Head of caudate nucleus (tissue), 42 donors: ENCODE measurements around the gene CAMK1D.
"Not testable (repeated sequence)": the region's sequence is repeated elsewhere in the genome, so short reads cannot be mapped to it uniquely, and the experiment has no call there.

Experiments used
- DNase-seq, 42 donors: peaks; one replicate each; pipeline versions ENCODE4 v3.0.0 to v3.0.0-alpha.2; 2020 to 2021; ENCODE audit warnings: mixed read lengths in 7 of 42
- intact Hi-C: fragments of 100-400 bp; cut with DNase I; formaldehyde crosslinking; loops from one replicate; pipeline ENCODE4 v1.15.0; 2022

CAMK1D gene

DNA sequence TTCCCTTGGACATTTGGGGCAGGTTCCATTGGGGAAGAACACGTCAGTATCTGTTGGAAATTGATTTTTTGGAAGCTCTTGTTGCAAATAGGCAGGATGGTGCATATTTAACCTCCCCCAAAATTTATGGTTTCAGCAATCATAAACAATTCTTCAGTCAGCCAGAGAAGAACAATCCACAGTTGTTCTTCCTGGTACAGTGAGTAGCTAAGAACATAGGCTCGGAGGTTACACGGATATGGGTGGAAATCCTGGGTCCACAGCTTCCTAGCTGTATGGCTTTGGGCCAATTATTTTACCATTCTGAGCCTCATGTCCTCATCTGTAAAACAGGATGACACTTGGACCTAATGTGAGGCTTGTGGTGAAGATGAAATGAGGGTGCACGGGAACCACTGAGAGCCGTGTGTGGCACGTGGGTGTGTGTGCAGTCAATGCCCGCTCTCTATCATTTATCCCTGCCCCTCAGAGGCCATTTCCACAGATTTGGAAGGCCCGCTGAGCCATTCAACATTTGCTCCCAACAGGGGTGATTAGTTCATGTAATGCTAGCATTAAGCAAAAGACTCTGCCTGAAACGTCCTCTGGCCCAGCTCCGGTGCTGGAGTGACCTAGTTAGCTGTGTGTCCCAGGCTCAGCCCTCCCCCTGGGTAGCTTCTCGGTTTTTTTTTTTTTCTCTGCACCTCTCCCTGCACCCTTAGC, 9.7 kb downstream of the CAMK1D start:
- intact Hi-C loops, result no loop called here
- peak in 3 of 42 donors; percentile 13 to 27 (median 24) for DNase-seq

DNA sequence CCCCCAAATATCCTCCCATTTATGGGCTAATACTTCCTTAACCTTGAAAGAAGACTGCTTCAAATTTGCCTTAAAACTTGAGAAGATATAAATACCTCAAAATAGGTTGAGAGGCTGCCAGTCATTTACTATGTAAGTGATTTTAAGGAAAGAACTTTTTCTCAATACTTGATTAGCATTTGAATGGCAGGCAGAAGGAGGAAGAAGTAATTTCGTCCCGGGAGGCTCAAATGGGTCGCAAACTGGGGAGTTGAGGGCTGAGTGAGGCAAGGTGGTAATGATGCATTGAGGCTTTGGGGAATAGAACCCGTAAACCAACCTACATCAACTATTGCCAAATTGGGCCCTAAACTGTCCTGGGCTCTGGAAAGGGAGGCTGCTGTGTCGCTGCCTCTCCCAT, 11.1 kb downstream of the CAMK1D start:
- DNase-seq, result peak in 2 of 42 donors; percentile 16 to 19
- intact Hi-C loops, result no loop called here

DNA sequence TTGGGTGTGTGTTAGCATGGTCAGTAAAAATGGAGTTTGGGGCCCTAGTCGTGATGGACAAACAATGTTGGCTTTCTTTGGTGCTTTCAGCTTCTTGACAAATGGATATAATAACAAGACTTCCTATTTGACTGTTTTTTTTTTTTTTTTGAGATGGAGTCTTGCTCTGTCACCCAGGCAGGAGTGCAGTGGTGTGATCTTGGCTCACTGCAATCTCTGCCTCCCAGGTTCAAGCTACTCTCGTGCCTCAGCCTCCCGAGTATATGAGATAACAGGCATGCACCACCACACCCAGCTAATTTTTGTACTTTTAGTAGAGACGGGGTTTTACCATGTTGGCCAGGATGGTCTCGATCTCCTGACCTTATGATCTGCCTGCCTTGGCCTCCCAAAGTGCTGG, 11.8 kb downstream of the CAMK1D start:
- DNase-seq, intact Hi-C loops: not testable (repeated sequence)

DNA sequence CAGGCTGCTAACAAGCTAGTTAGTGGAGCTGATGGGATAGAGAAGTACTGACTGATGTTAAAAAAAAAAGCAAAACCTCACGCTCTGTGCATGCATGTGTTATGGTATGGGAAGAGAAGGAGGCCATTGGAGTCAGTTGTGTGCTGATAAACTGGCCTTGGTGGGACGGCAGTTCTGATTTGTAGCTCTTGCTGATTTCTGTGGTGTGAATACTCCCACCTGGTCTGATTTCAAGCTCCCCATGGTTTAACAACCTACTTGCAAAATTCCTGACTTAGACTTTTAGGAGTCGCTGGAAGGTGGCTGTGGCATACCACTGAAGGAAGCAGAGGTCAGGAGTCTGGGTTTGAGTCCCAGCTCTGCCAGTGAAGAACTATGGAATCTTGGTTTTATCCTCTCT, 15.2 kb downstream of the CAMK1D start:
- intact Hi-C loops, result no loop called here
- no peak for DNase-seq

DNA sequence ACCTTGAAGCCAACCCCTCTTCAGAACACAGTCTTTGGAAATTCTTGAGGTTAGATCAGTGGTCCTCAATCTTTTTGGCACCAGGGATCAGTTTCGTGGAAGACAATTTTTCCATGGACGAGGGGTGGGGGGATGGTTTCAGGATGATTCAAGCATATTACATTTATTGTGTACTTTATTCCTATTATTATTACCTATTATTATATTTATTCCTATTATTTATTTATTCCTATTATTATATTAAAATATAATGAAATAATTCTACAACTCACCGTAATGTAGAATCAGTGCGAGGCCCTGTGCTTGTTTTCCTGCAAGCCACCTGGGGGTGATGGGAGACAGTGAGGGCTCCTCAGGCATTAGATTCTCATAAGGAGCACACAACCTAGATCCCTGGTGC, 17.9 kb downstream of the CAMK1D start:
- intact Hi-C loops, result no loop called here
- DNase-seq, result peak in 1 of 42 donors; percentile 1

DNA sequence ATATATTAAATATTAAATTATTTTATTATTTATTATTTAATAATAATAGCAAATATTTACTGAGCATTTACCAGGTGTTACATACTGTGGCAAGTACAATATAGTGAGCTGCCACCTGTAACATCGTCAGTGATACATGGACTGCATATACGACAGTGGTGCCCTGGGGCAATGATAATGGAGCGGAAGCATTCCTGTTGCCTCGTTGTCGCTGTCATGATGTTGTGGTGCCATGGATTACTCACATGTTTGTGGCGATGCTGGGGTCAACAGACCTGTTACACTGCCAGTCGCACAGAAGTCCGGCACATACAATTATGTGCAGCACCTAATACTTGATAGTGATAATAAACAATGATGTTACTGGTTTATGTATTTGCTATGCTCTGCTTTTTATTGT, 20.6 kb downstream of the CAMK1D start:
- DNase-seq, result no peak
- intact Hi-C loops, result no loop called here

DNA sequence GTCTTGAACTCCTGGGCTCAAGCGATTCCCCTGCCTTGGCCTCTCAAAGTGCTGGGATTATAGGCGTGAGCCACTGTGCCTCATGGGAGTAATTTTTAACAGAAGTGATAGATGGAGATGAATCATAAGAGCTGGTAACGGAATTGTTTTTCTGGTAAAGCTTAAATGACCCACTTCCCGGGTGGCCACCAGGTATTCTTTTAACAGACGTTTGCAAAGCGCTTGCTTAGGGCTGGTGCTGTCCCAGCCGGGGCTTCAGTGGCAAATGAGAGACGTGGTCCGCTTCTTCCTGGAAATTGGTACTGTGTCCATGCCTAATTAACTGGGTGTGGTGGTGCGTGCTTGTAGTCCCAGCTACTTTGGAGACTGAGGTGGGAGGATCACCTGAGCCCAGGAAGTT, 23.5 kb downstream of the CAMK1D start:
- DNase-seq, result peak in 3 of 42 donors; percentile 1 to 10 (median 3)
- intact Hi-C loops, result no loop called here

DNA sequence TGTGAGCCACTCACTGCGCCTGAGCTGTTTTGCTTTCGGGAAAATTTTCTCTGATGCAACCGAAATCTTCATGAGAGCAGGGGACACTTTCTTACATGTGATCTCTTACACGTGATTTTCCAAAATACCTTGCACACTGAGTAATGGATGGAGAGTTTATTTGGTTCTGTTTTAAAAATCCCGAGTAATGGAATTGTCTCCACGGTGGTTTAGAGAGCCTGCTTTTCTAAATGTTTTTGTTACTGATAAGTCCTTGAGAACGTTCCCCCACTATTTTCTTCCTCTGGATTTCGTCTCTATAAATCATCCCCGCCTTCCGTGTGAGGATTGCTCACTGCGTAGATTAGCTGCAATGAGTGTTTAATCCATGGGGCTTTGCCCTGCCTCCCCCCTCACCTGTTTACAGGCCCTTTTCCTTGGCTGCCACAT, 25.7 kb downstream of the CAMK1D start:
- intact Hi-C loops, result no loop called here

DNA sequence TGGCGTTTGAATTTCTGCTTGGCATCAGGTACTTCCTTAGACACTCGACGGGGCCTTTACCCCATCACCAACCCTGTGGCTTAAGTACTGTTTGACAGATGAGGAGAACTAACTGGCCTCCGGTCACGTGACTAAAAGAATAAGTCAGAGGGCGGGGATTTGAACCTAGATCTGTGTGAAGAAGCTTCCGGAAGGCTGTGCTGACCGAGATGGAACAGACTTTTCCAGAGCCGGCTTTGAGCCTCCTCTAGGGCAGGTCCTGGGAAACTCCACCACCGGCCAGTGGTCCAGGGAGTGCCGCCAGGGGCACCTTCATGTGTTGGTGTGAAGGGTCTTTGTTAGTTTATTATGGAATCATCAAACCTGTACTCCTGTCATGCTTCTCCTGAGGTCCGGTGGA, 26.9 kb downstream of the CAMK1D start:
- intact Hi-C loops, result no loop called here
- peak in 1 of 42 donors; percentile 35 for DNase-seq

More for the DNA sequence above, 25.7 kb downstream of the CAMK1D start:
- DNase-seq, result peak in 1 of 42 donors; percentile 15

DNA sequence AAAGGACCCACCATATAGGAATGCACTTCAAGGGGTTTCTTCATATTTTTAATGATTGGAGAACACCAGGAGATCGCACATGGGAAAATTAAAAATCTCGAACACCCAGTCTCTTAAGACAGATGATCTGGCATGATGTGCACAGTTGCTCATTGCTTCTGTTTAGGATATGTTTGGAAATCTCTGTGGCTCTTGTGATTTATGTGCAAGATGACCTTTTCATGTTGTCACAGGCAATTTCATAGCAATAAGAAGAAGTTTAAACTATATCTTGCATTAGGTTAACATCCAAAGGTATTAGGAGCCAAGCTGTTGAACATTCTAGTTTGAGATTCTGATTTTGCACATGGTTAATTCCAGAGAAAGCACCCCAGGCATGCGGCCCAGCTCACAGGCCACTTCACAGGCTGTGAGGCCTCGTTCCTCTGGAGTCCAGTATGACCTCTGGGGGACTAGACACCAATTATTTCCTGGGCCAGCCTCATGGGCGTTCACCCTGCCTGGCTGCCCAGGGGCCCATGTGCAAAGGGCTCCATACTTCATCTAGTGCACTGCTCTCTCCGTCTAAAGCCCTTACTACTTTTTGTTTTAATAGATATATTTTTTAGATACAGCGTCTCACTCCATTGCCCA, 28.4 kb downstream of the CAMK1D start:
- peak in 7 of 42 donors; percentile 20 to 58 (median 29) for DNase-seq
- intact Hi-C loops, result no loop called here

DNA sequence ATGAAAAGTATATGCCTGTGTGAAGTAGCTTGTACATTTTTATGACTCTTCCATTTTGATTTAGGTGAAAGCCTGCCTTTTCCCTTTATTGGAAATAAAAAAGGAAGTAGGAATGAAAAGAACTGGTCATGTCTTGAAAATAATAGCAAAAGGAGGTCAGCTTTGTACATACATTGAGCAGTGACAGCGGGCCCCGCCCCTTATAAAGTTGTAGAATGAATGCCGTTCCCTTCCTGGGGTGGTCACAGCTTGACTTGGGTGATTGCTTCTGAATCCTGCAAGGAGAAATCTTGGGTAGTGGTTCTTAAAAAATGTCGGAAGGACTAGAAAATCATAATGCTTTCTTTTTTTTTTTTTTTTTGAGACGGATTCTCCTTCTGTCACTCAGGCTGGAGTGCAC, 31.7 kb downstream of the CAMK1D start:
- no peak for DNase-seq
- intact Hi-C loops, result no loop called here

DNA sequence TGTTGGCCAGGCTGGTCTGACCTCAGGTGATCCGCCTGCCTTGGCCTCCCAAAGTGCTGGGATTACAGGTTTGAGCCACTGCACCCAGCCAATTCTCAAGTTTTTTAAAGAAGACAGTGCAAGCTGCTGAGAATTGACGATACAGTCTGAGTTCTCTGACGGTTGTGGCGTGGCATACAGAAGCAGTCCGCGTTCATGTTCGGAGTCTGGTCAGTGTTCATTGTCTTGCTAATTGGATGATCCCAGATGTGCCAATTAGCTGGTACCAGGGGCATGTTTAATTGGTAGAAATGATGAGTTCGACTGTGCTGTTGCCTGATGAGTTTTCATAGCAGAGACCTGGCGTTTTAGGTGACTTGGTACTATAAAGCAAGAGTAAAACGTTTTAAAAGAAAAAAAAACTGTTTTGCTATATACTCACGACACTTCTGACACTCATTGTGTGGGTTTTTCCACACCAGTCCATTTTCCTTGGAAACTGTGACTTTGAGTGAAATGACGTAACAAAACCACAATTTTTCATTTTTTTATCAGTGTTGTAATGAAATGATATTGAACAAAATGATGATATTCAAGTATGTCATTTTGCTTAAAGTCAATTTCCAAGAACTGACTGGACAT, 32.3 kb downstream of the CAMK1D start:
- peak in 1 of 42 donors; percentile 12 for DNase-seq

DNA sequence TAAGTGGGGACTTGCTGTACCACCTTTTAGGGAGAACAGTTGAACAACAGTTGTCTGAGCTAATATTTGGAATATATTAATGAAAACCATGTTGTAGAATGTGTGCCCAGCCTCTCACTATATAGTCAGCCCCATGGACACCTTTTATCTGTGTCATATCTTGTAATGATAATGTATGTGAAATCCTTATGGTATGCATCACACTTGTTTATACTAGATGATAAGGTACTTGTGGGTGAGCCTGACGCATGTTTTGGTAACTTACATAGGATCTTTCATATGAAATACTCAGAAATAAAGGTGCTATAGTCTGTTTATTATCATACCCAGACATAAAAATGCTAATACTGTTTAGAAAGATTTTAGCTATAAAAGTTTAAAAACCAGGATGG, 32.8 kb downstream of the CAMK1D start:
- no peak for DNase-seq
- intact Hi-C loops, result no loop called here

More for the DNA sequence above, 32.3 kb downstream of the CAMK1D start:
- intact Hi-C loops, result no loop called here

DNA sequence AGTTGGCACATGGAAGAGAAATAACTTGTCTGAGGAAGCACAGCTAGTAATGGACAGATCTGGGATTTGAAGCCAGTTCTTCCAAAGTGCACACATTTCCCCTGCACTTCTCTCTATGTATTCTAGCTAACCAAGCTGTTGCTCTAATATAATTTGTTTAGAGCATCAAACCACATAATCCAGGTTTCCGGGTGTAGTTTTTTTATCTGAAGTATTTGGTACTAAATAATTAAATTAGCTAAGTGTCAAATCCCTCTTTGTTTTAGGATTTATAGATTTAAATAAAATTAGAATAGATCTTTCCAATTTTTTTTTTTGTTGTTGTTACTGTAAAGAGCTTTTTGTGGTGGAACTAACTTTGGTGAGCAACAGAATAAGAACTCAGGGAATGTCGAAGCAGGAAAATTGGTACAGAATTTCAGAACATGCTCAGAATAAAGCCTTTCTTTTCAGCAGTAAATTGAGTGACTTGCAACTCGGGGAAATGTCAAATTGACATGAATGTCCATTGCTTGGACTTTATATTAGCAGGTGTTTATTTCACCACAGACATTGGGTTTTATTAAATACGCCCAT, 33.7 kb downstream of the CAMK1D start:
- intact Hi-C loops, result no loop called here
- no peak for DNase-seq

DNA sequence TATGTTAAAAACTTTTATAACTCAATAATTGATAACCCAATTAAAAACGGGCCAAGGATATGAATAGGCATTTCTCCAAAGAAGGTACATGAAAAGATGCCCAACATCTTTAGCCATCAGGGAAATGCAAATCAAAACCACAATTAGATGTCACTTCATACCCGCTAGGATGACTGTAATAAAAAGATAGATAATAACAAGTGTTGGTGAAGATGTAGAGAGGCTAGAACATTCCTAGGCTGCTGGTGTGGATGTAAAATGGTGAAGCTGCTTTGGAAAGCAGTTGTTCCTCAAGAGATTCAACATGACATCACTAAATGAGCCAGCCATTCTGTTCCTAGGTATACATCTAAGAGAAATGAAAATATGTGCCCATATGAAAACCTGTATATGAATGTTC, 35.6 kb downstream of the CAMK1D start:
- DNase-seq, result no peak
- intact Hi-C loops, result no loop called here

DNA sequence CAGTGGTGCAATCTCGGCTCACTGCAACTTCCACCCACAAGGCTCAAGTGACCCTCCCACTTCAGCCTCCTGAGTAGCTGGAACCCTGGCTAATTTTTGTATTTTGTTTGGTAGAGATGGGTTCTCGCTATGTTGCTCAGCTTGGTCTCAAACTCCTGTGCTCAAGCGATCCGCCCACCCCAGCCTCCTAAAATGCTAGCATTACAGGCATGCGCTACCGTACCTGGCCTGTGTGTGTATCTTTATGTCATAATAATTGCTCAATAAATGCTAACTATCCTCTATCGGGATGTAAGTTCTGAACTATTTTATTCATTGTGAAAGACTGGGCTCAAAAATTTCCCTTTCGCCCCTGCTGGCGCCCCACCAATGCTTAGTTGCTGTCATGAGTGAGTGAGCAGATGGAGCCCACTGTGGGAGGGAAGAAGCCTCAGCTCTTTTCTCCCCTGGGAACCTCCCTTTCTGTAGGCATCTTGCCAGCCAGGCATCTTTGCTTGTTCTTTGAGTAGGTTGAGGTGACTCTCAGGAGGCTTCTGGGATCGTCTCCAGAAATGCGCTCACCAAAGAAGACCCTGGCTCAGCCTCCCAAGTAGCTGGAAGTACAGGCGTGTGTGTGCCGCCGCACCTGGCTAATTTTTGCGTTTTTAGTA, 38.3 kb downstream of the CAMK1D start:
- peak in 16 of 42 donors; percentile 10 to 57 (median 41) for DNase-seq
- intact Hi-C loops, result no loop called here

DNA sequence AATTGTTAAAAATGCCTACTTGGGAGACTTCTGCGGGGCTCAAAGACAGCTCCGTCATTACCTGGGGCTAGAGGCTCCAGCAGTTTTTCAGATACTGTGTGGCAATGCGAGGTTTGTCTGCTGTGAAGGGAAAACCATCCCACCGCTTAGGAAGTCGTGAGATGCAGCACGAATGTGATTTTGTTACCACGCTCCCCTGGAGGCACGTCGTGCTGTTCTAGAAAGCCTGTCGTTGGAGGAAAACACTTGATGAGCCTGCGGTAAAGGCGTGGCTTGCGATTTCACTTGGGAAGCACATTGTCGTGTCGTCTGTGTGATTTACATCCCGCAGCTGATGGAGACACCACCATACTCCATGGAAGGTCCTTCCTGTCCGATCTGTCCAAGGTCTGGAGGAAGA, 39.3 kb downstream of the CAMK1D start:
- intact Hi-C loops, result no loop called here
- peak in 38 of 42 donors; percentile 14 to 84 (median 54) for DNase-seq

DNA sequence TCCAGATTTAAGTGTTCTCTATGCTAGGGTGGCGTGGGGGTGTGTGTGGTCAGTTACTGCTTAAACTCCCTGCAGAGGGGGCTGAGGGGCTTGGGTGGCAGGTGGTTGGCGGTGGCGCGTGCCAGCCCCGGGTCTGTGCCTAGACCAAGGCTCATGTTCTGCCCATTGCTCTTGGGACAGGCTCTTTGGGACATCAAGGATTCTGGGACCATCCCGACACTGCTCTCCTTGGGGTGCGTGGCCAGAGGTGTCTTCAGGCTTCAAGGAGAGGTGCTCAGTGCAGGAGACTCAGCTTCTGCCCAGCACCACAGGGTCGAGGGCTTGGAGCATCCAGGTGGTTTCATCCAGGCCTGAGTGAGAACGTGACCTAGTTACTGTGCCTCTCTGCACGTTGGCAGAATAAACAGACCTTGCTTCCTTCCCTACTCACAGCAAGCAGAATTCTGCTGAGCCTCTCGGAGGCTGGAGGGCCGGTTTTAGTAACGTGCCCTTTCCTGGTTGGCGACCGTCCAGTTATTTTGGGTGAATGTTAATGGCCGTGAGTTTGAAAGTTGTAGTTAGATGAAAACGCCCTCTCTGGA, 39.9 kb downstream of the CAMK1D start:
- intact Hi-C loops, result no loop called here
- DNase-seq, result peak in 1 of 42 donors; percentile 32

DNA sequence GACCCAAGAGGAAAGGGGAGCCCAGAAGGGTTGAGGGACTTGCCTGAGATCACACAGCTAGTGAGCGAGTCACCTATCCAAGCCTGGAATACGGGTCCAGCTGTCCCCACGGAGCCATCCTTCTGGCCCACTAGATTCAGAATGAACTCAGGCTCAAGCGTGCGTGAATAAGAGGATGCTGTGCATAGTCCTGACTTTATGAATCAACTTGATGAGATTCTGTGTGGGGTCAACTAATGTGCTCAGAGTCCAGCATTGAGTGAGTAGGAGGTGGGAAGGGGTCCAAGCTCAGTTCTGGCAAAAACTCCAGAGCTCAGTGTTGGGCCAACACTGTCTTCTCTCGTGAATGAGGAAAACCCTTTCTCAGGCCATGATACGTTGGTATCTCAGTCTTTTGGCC, 41.4 kb downstream of the CAMK1D start:
- DNase-seq, result peak in 3 of 42 donors; percentile 11 to 51 (median 32)
- intact Hi-C loops, result no loop called here
